Gastroesophageal sphincter (tissue), 4 donors: ENCODE results near the gene SLC35D2. TPM values are rescaled to one million over a fixed set of nuclear protein-coding genes. Genes with fewer than 3 reads are reported as not detected.

Source experiments
- ATAC-seq: fragments of 150-250 bp; one replicate; pipeline ENCODE4 v1.9.1; 2016; ENCODE audit warnings: mild to moderate bottlenecking, moderate library complexity
- H3K27ac ChIP-seq, 4 donors: fragments of 200-600 bp; sonication (generic) in 3 of 4; 1 replicate in 3 of 4; 2 replicates in 1 of 4; pipeline ENCODE4 v1.5.1; 2016 to 2019
- H3K27me3 ChIP-seq: fragments of 200-600 bp; sonication (generic); one replicate; pipeline ENCODE4 v1.5.1; 2019
- H3K36me3 ChIP-seq, 2 donors: fragments of 200-600 bp; sonication (generic); one replicate each; pipeline ENCODE4 v1.5.1; 2019; ENCODE audit warnings: control low read depth in 1 of 2
- H3K4me1 ChIP-seq, 3 donors: fragments of 200-600 bp; sonication (generic); 1 replicate in 2 of 3; 2 replicates in 1 of 3; pipeline ENCODE4 v1.5.1; 2016 to 2019; ENCODE audit warnings: control low read depth in 2 of 3
- H3K4me3 ChIP-seq, 2 donors: fragments of 200-600 bp; sonication (generic); one replicate each; pipeline ENCODE4 v1.5.1; 2019; ENCODE audit warnings: mild to moderate bottlenecking in 1 of 2, moderate library complexity in 1 of 2
- H3K9me3 ChIP-seq, 3 donors: fragments of 200-600 bp; sonication (generic); one replicate each; pipeline ENCODE4 v1.5.1; 2017 to 2019; ENCODE audit warnings: control low read depth in 2 of 3
- EP300 ChIP-seq: sonication (generic); formaldehyde crosslinking; IDR thresholded peaks from one replicate; pipeline ENCODE4 v1.6.1; 2017; ENCODE audit warnings: antibody characterized with exemption, mild to moderate bottlenecking
- POLR2A ChIP-seq, 2 donors: fragments of 450-650 bp; IDR thresholded peaks; one replicate each; pipeline ENCODE4 v1.6.1; 2017; ENCODE audit warnings: antibody characterized with exemption in 2 of 2, mild to moderate bottlenecking in 2 of 2, moderate library complexity in 1 of 2
- POLR2AphosphoS5 ChIP-seq: sonication (generic); formaldehyde crosslinking; IDR thresholded peaks from one replicate; pipeline ENCODE4 v1.6.1; 2017; ENCODE audit warnings: antibody characterized with exemption
- WGBS, 2 donors: methylation state at CpG; one replicate each; pipeline ENCODE4 v1.1.5; 2018; ENCODE audit warnings: low coverage in 1 of 2; 5-methylcytosine and 5-hydroxymethylcytosine counted together
- total RNA-seq, 4 donors: library from RNA; depleted of rRNA; stranded (reverse); fragments of >200 nt; gene quantifications; one replicate each; pipeline ENCODE4 v1.1.0, GENCODE V29; 2016
- TF ChIP-seq, protein P1 (sequence below), 4 experiments: fragments of 200-600 bp in 2 of 4; fragments of 450-650 bp in 2 of 4; sonication (generic) in 1 of 4; IDR thresholded peaks; one replicate each; pipeline ENCODE4 v1.5.1; 2017 to 2019; ENCODE audit warnings: antibody characterized with exemption in 4 of 4, mild to moderate bottlenecking in 2 of 4, moderate library complexity in 2 of 4

The SLC35D2 gene
- total RNA-seq, 4 donors from 2014 or later = 16.6 to 39.3 (median 26.1) TPM

DNA sequence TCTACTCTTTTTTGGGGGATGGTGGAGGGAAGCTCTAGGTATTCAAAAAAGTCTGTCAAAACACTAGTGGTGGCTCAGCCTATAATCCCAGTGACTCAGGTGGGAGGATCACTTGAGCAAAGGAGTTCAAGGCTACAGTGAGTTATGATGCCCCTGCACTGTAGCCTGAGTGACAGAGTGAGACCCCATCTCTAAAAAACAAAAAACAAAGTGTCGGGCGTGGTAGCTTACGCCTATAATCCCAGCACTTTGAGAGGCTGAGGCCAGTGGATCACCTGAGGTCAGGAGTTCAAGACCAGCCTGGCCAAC lies 15.8 kb upstream of the SLC35D2 start:
- peaks cover 0 to 8% (median 0%) of the 10 kb centered on the region in 3 donors for H3K9me3 ChIP-seq
- H3K36me3 ChIP-seq = no peaks in the 10 kb centered on the region
- no peak for ATAC-seq
- no peaks in the 10 kb centered on the region for H3K27me3 ChIP-seq
- no peak overlapping the region for H3K27ac ChIP-seq
- WGBS, 2 donors = 87 to 100% methylated on average over 2 to 3 of the region's 3 CpGs
- H3K4me3 ChIP-seq = no peak overlapping the region
- TF ChIP-seq, protein P1, sequence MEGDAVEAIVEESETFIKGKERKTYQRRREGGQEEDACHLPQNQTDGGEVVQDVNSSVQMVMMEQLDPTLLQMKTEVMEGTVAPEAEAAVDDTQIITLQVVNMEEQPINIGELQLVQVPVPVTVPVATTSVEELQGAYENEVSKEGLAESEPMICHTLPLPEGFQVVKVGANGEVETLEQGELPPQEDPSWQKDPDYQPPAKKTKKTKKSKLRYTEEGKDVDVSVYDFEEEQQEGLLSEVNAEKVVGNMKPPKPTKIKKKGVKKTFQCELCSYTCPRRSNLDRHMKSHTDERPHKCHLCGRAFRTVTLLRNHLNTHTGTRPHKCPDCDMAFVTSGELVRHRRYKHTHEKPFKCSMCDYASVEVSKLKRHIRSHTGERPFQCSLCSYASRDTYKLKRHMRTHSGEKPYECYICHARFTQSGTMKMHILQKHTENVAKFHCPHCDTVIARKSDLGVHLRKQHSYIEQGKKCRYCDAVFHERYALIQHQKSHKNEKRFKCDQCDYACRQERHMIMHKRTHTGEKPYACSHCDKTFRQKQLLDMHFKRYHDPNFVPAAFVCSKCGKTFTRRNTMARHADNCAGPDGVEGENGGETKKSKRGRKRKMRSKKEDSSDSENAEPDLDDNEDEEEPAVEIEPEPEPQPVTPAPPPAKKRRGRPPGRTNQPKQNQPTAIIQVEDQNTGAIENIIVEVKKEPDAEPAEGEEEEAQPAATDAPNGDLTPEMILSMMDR (IDR thresholded peaks at IDR 0.05) = no peak
- TF ChIP-seq POLR2AphosphoS5 (no peak), POLR2A (IDR thresholded peaks at IDR 0.05) (no peak), EP300 (no peak)
- H3K4me1 ChIP-seq = no peaks in the 10 kb centered on the region

DNA sequence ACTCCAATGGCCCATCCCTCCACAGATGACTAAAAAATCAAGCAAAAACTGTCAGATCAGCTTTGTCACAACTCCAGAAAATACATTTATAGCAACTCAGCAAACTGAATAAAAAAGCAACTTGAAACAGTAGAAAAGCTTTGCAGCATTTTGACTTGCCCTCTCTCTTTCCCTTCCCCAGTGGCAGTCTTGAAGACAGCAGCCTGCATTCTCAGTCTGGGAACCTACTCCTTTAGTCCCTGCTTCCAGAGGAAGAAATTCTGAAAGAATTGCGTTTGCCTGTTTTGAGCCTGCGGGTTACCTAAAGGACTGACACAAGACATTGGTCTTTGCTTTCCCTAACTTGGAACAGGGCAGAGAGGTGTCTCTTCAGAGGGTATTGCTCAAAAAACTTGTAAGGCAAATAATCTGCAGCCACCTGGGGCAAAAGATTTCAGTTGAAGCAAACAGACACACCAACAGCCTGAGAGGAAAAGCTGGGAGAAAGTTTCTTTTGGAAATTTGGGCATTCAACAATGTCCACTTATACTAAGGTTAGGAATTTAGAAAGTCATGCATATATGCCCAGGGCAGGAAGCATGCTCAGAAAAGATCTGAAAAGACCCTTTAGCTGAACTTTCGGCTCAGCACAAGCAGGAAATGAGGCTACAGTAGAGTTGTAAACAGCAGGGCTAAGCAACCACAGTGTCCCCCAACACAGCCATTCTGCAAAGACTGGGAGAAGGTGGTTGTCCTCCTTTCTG lies 15.2 kb upstream of the SLC35D2 start:
- Histone ChIP-seq H3K36me3 (no peaks in the 10 kb centered on the region), H3K27me3 (no peaks in the 10 kb centered on the region), H3K27ac (no peak overlapping the region), H3K4me1 (no peaks in the 10 kb centered on the region), H3K4me3 (no peak overlapping the region), H3K9me3 (peaks cover 0 to 8% (median 0%) of the 10 kb centered on the region in 3 donors)
- TF ChIP-seq EP300 (no peak), POLR2A (IDR thresholded peaks at IDR 0.05) (no peak), POLR2AphosphoS5 (no peak)
- TF ChIP-seq, protein P1 (IDR thresholded peaks at IDR 0.05) = no peak
- ATAC-seq = no peak
- 76 to 84% methylated on average over 2 to 3 of the region's 3 CpGs for WGBS, 2 donors

DNA sequence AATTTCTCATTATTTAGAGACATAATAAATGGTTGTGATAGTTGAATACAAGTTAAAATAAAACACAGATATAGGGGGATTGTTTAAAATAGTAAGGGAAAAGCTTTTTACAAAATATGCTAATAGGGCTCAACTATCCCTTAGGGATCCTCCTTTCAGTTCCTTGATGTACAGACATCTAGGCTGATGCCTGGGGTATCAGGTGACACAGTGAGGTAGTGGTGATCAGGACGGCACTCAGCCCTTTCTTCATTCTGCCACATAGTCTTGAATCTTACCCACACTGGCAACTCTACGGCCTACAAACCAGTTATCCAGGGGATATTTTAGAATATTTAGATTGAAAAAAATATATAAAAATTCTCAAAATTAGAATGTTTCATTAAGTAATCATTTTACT lies 12.5 kb upstream of the SLC35D2 start:
- Histone ChIP-seq H3K9me3 (peaks cover 0 to 6% (median 0%) of the 10 kb centered on the region in 3 donors), H3K4me1 (peaks cover 0 to 6% (median 0%) of the 10 kb centered on the region in 3 donors), H3K27me3 (no peaks in the 10 kb centered on the region), H3K27ac (no peak overlapping the region), H3K4me3 (no peak overlapping the region), H3K36me3 (no peaks in the 10 kb centered on the region)
- no peak for TF ChIP-seq POLR2A (IDR thresholded peaks at IDR 0.05)
- no peak for TF ChIP-seq POLR2AphosphoS5
- TF ChIP-seq EP300 = no peak
- TF ChIP-seq, protein P1 (IDR thresholded peaks at IDR 0.05) = no peak
- ATAC-seq = no peak
- 95 to 100% methylated on average over 1 to 2 of the region's 2 CpGs for WGBS, 2 donors

DNA sequence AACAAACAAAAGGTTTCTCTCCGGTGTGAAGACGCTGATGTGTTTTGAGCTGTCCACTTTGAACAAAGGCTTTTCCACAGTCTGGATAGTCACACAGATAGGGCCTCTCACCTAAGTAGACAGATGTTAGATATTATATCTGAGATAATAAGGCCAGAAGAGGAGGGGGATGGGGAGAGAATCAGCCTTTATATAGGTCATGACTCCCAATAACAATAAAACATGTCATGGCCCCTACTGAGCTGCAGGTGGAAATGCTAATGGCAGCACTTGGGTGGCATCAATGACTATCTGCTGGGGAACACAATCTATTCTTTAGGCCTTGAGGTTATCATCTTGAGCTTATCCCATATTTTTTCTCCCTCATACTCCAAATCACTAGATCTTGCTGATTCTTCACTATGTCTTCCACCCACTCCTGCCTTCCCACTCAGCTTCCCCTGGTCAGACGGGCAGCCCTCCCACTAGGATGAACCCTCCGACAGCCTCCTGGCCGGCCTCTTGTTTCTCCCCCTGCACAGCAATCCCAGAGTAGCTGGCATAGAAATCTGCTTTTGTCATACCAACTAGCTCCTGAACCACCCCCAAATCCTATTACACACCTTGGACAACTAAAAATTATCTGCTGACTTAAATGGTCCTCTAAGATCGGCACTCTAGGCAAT lies 11.5 kb upstream of the SLC35D2 start:
- TF ChIP-seq EP300 (no peak), POLR2A (IDR thresholded peaks at IDR 0.05) (no peak), POLR2AphosphoS5 (no peak)
- TF ChIP-seq, protein P1 (IDR thresholded peaks at IDR 0.05) = no peak
- Histone ChIP-seq H3K9me3 (no peaks in the 10 kb centered on the region), H3K4me3 (no peak overlapping the region), H3K4me1 (peaks cover 0 to 7% (median 0%) of the 10 kb centered on the region in 3 donors), H3K36me3 (no peaks in the 10 kb centered on the region), H3K27me3 (no peaks in the 10 kb centered on the region), H3K27ac (no peak overlapping the region)
- ATAC-seq = no peak
- WGBS, 2 donors = 91 to 96% methylated on average over 3 to 6 of the region's 6 CpGs

DNA sequence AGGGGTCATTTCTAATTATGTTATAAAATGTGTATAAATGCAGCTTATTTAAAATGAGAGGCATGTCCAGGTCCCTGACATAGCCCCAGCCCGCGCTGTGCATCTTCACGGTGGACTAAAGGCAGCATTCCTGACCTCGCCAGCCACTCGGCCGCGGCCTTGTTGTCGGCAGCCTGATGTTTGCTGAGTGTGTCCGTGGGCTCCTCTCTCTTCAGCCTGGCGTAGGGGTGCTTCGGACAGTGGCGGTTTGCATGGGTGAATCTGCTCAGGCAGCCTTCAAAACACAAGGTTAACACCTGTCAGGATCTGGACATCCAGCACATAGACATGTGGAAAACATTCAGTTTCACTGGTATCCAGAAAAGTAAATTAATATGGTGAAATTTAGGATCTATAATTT lies 8.8 kb upstream of the SLC35D2 start:
- peaks cover 0 to 12% (median 0%) of the 10 kb centered on the region in 3 donors for H3K4me1 ChIP-seq
- WGBS, 2 donors = 85 to 100% methylated on average over 8 to 12 of the region's 12 CpGs

More for the DNA sequence above, 8.8 kb upstream of the SLC35D2 start:
- TF ChIP-seq POLR2A (IDR thresholded peaks at IDR 0.05) (no peak), POLR2AphosphoS5 (no peak), EP300 (no peak)
- TF ChIP-seq, protein P1 (IDR thresholded peaks at IDR 0.05) = no peak
- Histone ChIP-seq H3K4me3 (no peak overlapping the region), H3K36me3 (no peaks in the 10 kb centered on the region), H3K27ac (no peak overlapping the region), H3K9me3 (no peaks in the 10 kb centered on the region), H3K27me3 (no peaks in the 10 kb centered on the region)
- no peak for ATAC-seq
